Omental fat pad (tissue), 4 donors: Measurements from ENCODE around the gene SYNGR2. TPM values are rescaled to one million over a fixed set of nuclear protein-coding genes. Genes with fewer than 3 reads are reported as not detected.

Source experiments
- ATAC-seq: fragments of 150-250 bp; one replicate; pipeline ENCODE4 v1.9.1; 2016; ENCODE audit warnings: mild to moderate bottlenecking, moderate library complexity; ENCODE audit not compliant: low FRiP score
- DNase-seq: peaks from one replicate; pipeline ENCODE4 v3.0.0-alpha.2; 2019; ENCODE audit warnings: low spot score
- CTCF ChIP-seq, 3 donors: fragments of 450-650 bp; IDR thresholded peaks; one replicate each; pipeline ENCODE4 v1.5.1; 2016 to 2017; ENCODE audit warnings: antibody characterized with exemption in 3 of 3, mild to moderate bottlenecking in 3 of 3, moderate library complexity in 2 of 3
- total RNA-seq, 4 donors: library from RNA; depleted of rRNA; stranded (reverse); fragments of >200 nt; gene quantifications; one replicate each; pipeline ENCODE4 v1.1.0, GENCODE V29; 2016

The SYNGR2 gene
- total RNA-seq, 4 donors from 2014 or later: 24.3 to 80.6 (median 52.4) TPM

- no peak for TF ChIP-seq CTCF (IDR thresholded peaks at IDR 0.05)
- ATAC-seq (no peak), DNase-seq (no peak)
These were observed 45.5 kb upstream of the SYNGR2 start for GRCh38 chr17:78122931-78123249.

- ATAC-seq: no peak
- no peak for DNase-seq
- no peak for TF ChIP-seq CTCF (IDR thresholded peaks at IDR 0.05)
These were observed 45.0 kb upstream of the SYNGR2 start for GRCh38 chr17:78123258-78123929.

- no peak for DNase-seq
- no peak for ATAC-seq
These were observed 44.1 kb upstream of the SYNGR2 start for GRCh38 chr17:78124081-78124835.

GRCh38 chr17:78124836-78125137 is 43.6 kb upstream of the SYNGR2 start:
- no peak for TF ChIP-seq CTCF (IDR thresholded peaks at IDR 0.05)
- DNase-seq: no peak
- ATAC-seq: no peak

More at GRCh38 chr17:78124081-78124835, 44.1 kb upstream of the SYNGR2 start:
- no peak for TF ChIP-seq CTCF (IDR thresholded peaks at IDR 0.05)

GRCh38 chr17:78125138-78125913 is 43.1 kb upstream of the SYNGR2 start:
- no peak for TF ChIP-seq CTCF (IDR thresholded peaks at IDR 0.05)
- no peak for DNase-seq
- ATAC-seq: no peak

GRCh38 chr17:78125976-78126894 is 42.1 kb upstream of the SYNGR2 start:
- no peak for TF ChIP-seq CTCF (IDR thresholded peaks at IDR 0.05)
- DNase-seq (no peak), ATAC-seq (no peak)
